ENCODE measurements around the gene PAPOLG. TPM values are rescaled to one million over a fixed set of nuclear protein-coding genes. Genes with fewer than 3 reads are reported as not detected.

Gene PAPOLG
- total and polyA plus RNA-seq, 9 of the 15 experiments (the other 6 are each of a cell fraction or from before 2014, with no cell fraction given), result 3.9 to 16.3 (median 10.0) TPM

DNA sequence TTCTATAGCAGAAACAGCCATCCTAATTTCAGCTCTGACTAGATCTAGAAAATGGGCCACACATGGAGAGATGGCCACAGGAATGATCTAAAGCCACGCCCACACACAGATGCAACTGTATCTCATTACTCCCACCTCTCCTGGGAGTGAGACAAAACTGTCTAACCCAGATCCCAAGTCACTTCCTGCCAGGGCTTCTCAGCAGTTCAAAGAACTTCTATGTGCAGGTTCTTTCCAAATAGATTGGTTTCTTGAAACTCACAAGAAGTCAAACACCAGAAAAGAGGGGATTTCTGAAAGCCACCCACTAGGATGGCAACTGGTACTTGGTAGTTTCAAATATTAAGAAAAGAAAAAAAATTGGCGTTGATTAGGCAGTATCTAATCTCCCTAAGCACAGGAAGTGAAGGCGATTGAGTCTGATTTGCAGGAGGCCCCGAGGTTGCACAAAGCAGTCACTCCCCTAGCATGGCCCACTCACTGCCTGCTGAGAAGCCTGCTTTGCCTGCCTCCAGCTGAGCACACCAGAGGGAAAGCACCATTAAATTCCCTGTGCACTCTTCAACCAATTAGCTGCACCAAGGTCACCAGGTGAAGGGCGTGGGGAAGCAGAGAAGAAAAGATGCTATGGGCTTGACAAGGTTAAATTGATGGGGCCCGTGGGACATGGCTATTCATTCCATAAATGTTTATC lies 51.1 kb downstream of the PAPOLG start (continued):
- TF ChIP-seq, protein P1, sequence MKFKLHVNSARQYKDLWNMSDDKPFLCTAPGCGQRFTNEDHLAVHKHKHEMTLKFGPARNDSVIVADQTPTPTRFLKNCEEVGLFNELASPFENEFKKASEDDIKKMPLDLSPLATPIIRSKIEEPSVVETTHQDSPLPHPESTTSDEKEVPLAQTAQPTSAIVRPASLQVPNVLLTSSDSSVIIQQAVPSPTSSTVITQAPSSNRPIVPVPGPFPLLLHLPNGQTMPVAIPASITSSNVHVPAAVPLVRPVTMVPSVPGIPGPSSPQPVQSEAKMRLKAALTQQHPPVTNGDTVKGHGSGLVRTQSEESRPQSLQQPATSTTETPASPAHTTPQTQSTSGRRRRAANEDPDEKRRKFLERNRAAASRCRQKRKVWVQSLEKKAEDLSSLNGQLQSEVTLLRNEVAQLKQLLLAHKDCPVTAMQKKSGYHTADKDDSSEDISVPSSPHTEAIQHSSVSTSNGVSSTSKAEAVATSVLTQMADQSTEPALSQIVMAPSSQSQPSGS (CRISPR knock-in tag; IDR thresholded peaks at IDR 0.05), result no peak
- TF ChIP-seq GTF2A2 (tag; IDR thresholded peaks at IDR 0.05) (no peak), ZC3H4 (CRISPR knock-in tag; IDR thresholded peaks at IDR 0.05; ENCODE audit: borderline replicate concordance) (no peak), POLR2B (IDR thresholded peaks at IDR 0.05; ENCODE audit: low read depth, partially characterized antibody) (peak; percentile 27), RBFOX2 (IDR thresholded peaks at IDR 0.05; ENCODE audit: low read depth, low read length) (peak; percentile 46), SRSF7 (optimal IDR thresholded peaks at IDR 0.05; ENCODE audit: low read depth, low read length) (no peak), CBX5 (IDR thresholded peaks at IDR 0.05; ENCODE audit: borderline replicate concordance, low read depth) (no peak), CBX3 (IDR thresholded peaks at IDR 0.05; ENCODE audit: borderline replicate concordance in 1 of 2, low read length in 2 of 2) (0 out of 3 replicates have a peak, but pooled peaks of 1 of the 2 experiments have one; percentile 5), POU5F1 (IDR thresholded peaks at IDR 0.05; ENCODE audit: borderline replicate concordance, low read depth, low read length, partially characterized antibody) (no peak), TAF7 (tag; IDR thresholded peaks at IDR 0.05) (no peak), ZBTB17 (CRISPR knock-in tag; IDR thresholded peaks at IDR 0.05) (no peak), ARNT (IDR thresholded peaks at IDR 0.05) (0 out of 4 replicates have a peak, but pooled peaks of 1 of the 2 experiments have one; percentile 56), EP400 (IDR thresholded peaks at IDR 0.05) (peak; percentile 40), TEAD4 (IDR thresholded peaks at IDR 0.05; ENCODE audit: low read length) (peak; percentile 41; the same call in 1 of the 2 replicates), TEAD4 (CRISPR knock-in tag; IDR thresholded peaks at IDR 0.05; ENCODE audit: borderline replicate concordance) (no peak), DDX20 (tag; IDR thresholded peaks at IDR 0.05; ENCODE audit: low read depth) (no peak), ZFP36 (IDR thresholded peaks at IDR 0.05; ENCODE audit: low read depth, low read length, partially characterized antibody) (no peak), TGIF2 (CRISPR knock-in tag; IDR thresholded peaks at IDR 0.05) (no peak), EP300 (IDR thresholded peaks at IDR 0.05; ENCODE audit: low read length) (peak; percentile 48), TAF1 (IDR thresholded peaks at IDR 0.05; ENCODE audit: control insufficient read depth, extremely low read depth, insufficient read depth, low read length, severe bottlenecking) (peak; percentile 51), MED1 (CRISPR knock-in tag; IDR thresholded peaks at IDR 0.05; ENCODE audit: borderline replicate concordance) (no peak), HIVEP1 (CRISPR knock-in tag; IDR thresholded peaks at IDR 0.05) (no peak), PHF21A (IDR thresholded peaks at IDR 0.05; ENCODE audit: borderline replicate concordance, low read depth) (no peak), HCFC1 (IDR thresholded peaks at IDR 0.05; ENCODE audit: low read depth, low read length) (no peak), NFIC (IDR thresholded peaks at IDR 0.05) (peak; percentile 36; the same call in 1 of the 2 replicates), SETDB1 (IDR thresholded peaks at IDR 0.05; ENCODE audit: low read length) (no peak)
- TF ChIP-seq, protein P2, sequence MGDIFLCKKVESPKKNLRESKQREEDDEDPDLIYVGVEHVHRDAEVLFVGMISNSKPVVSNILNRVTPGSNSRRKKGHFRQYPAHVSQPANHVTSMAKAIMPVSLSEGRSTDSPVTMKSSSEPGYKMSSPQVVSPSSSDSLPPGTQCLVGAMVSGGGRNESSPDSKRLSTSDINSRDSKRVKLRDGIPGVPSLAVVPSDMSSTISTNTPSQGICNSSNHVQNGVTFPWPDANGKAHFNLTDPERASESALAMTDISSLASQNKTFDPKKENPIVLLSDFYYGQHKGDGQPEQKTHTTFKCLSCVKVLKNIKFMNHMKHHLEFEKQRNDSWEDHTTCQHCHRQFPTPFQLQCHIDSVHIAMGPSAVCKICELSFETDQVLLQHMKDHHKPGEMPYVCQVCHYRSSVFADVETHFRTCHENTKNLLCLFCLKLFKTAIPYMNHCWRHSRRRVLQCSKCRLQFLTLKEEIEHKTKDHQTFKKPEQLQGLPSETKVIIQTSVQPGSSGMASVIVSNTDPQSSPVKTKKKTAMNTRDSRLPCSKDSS (IDR thresholded peaks at IDR 0.05; ENCODE audit: low read depth, partially characterized antibody), result no peak
